Mononuclear cell (primary cell): ENCODE data around the gene PAFAH1B1. TPM values are rescaled to one million over a fixed set of nuclear protein-coding genes. Genes with fewer than 3 reads are reported as not detected.

Source experiments
- H3K27me3 ChIP-seq: 2 replicates; pipeline ENCODE4 v1.6.0; 2011; ENCODE audit warnings: low read length, control low read depth; ENCODE audit not compliant: insufficient read depth
- H3K4me1 ChIP-seq: 2 replicates; pipeline ENCODE4 v1.5.1; 2011; ENCODE audit warnings: mild to moderate bottlenecking, low read length, control low read depth; ENCODE audit not compliant: insufficient read depth
- H3K4me3 ChIP-seq: 2 replicates; pipeline ENCODE4 v1.5.1; 2011; ENCODE audit warnings: mild to moderate bottlenecking, low read length, moderate library complexity
- H3K9me3 ChIP-seq: 2 replicates; pipeline ENCODE4 v1.5.1; 2011; ENCODE audit warnings: low read depth, mild to moderate bottlenecking, control low read depth, low read length
- total RNA-seq: library from RNA; depleted of rRNA; stranded (reverse); fragments of >200 nt; gene quantifications from one replicate; pipeline ENCODE4 v1.2.3, GENCODE V29; 2012

PAFAH1B1 gene
- total RNA-seq, 1 donor = 106 TPM

- no peaks in the 10 kb centered on the region for H3K4me1 ChIP-seq
- H3K27me3 ChIP-seq = no peaks in the 10 kb centered on the region
- H3K9me3 ChIP-seq = no peaks in the 10 kb centered on the region
- no peak overlapping the region for H3K4me3 ChIP-seq
Observed at GRCh38 chr17:2580151-2580550, 13.3 kb upstream of the PAFAH1B1 start.

DNA sequence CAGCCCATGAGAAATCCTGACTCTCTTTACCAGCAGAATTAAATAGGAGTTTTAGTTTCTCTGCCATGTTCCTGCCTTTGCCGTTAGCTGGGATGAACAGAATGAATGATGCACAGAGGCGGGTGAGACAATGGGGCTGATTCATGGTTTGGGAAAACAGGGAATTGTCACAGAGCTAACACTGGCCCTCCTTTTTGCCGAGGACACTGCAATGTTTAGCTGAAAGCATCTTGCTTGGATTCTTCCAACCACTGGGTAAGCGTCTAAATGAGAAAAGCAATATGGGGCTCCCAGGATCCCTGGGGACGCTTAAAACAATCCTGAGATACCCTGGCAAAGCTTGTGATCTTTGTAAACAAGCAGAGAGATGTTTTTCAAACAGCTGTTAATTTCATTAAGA is 12.8 kb upstream of the PAFAH1B1 start:
- Histone ChIP-seq H3K27me3 (no peaks in the 10 kb centered on the region), H3K4me1 (no peaks in the 10 kb centered on the region), H3K4me3 (no peak overlapping the region), H3K9me3 (no peaks in the 10 kb centered on the region)

- no peaks in the 10 kb centered on the region for H3K27me3 ChIP-seq
- no peaks in the 10 kb centered on the region for H3K9me3 ChIP-seq
- H3K4me1 ChIP-seq = no peaks in the 10 kb centered on the region
- no peak overlapping the region for H3K4me3 ChIP-seq
Observed at GRCh38 chr17:2582493-2582892, 11.0 kb upstream of the PAFAH1B1 start.

DNA sequence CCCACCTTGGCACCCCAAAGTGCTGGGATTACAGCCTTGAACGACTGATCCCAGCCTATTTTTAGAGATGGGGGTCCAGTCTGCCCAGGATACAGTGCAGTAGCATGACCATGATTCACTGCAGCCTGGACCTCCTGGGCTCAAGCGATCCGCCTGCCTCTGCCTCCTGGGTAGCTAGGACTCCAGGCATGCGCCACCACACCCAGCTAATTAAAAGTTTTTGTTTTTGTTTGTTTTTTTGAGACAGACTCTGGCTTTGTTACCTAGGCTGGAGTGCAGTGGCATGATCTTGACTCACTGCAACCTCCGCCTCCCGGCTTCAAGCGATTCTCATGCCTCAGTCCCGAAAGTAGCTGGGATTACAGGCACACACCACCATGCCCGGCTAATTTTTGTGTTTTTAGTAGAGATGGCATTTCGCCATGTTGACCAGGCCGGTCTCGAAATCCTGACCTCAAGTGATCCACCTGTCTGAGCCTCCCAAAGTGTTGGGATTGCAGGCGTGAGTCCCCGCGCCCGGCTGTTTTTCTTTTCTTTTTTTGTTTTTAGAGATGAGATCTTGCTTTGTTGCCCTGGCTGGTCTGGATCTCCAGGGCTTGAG is 2.3 kb upstream of the PAFAH1B1 start:
- Histone ChIP-seq H3K4me1 (peaks cover 21% of the 10 kb centered on the region), H3K27me3 (no peaks in the 10 kb centered on the region), H3K9me3 (no peaks in the 10 kb centered on the region), H3K4me3 (no peak overlapping the region)

- Histone ChIP-seq H3K4me3 (peak overlapping the region; percentile 90), H3K4me1 (peaks cover 37% of the 10 kb centered on the region), H3K9me3 (no peaks in the 10 kb centered on the region), H3K27me3 (no peaks in the 10 kb centered on the region)
Observed at GRCh38 chr17:2593821-2594721, 617 bp downstream of the PAFAH1B1 start.

DNA sequence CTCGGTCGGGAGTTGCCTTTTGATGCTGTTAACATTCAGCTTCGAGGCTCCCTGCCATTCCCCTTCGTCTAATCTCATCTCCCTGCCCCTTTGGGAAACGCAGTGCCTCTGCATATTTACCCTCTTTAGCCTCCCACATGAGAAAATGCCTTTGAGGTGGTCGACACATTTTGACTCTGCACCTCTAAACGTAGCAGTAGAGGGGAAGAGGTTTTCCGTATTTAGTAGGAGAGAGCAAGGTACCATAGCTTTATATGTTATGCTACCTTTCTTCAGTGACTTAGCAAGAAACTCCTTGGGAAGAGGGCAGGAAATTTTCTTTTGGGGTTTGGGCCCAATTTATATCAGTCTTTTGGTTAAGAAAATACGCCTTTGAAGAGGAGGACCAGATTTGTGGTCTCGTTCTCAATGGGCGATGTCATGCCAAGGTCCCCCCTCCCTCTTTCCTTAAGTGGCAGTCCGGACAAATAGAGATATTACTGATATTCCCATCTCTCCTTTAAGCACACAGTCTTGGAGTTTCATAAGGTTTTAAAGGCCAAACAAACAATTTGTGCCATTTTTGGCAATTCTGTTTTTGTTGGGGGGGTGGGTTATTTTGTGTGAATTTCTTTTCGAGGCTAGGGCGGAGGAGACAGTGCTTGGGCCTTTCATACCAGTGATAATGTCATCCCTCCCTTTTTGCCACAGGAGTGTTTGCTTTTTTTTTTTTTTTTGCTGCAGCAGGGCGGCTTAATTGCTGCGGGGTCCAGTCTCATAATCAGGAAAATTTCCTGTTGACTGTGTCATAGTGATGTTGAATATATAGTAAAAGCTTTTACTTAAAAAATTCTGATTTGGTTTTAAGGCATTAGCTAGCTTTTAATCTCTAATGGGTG is 1.5 kb downstream of the PAFAH1B1 start:
- Histone ChIP-seq H3K9me3 (no peaks in the 10 kb centered on the region), H3K4me1 (peaks cover 39% of the 10 kb centered on the region), H3K27me3 (no peaks in the 10 kb centered on the region), H3K4me3 (peak overlapping the region; percentile 90)

DNA sequence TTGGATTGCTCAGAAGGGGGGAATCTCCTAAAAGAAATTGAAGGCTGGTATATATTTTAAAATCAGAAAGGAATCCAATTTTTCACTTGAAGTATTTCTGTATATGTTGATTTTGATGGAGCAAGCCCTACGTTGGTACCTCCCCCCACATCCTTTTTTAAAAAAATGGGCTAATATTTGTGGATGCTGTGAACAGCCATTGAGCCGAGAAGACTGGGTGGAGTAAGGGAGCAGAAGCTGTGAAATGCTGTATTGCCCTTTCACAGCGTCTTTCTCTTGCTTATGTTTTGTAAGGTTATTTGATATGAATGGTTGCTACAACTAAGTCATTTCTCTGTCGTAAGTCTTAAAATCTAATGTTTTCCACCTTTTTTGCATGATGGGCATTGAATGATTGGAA is 2.3 kb downstream of the PAFAH1B1 start:
- Histone ChIP-seq H3K9me3 (no peaks in the 10 kb centered on the region), H3K4me3 (peak overlapping the region; percentile 90), H3K27me3 (no peaks in the 10 kb centered on the region), H3K4me1 (peaks cover 43% of the 10 kb centered on the region)

- Histone ChIP-seq H3K4me3 (no peak overlapping the region), H3K27me3 (no peaks in the 10 kb centered on the region), H3K4me1 (peaks cover 44% of the 10 kb centered on the region), H3K9me3 (no peaks in the 10 kb centered on the region)
Observed at GRCh38 chr17:2598166-2598565, 4.7 kb downstream of the PAFAH1B1 start.

DNA sequence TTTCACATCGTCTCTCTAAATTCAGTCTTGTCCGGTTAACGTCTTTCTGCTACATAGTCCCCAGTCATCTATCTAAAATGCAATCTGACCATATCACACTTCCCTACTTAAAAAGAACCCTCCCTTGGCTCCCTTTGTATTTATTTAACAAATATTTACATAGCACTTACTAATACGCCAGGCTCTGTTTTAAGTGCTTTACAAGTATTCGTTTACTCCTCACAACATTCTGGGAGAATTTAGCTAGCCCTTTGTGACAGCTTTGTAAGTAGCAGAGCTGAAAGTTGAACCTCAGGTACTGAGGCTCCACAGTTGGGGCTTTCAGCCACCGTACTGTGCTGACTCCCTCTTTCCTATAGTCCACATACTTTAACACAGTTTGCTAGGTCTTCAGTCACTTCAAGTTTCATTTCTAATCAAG is 9.2 kb downstream of the PAFAH1B1 start:
- Histone ChIP-seq H3K27me3 (no peaks in the 10 kb centered on the region), H3K4me1 (peaks cover 34% of the 10 kb centered on the region), H3K9me3 (no peaks in the 10 kb centered on the region), H3K4me3 (no peak overlapping the region)

GRCh38 chr17:2608350-2608913 is 15.0 kb downstream of the PAFAH1B1 start:
- Histone ChIP-seq H3K4me3 (no peak overlapping the region), H3K4me1 (peaks cover 29% of the 10 kb centered on the region), H3K9me3 (no peaks in the 10 kb centered on the region), H3K27me3 (no peaks in the 10 kb centered on the region)

GRCh38 chr17:2609091-2609490 is 15.6 kb downstream of the PAFAH1B1 start:
- Histone ChIP-seq H3K27me3 (no peaks in the 10 kb centered on the region), H3K4me3 (no peak overlapping the region), H3K4me1 (peaks cover 29% of the 10 kb centered on the region), H3K9me3 (no peaks in the 10 kb centered on the region)

GRCh38 chr17:2610195-2611175 is 17.0 kb downstream of the PAFAH1B1 start:
- Histone ChIP-seq H3K4me3 (no peak overlapping the region), H3K4me1 (peaks cover 22% of the 10 kb centered on the region), H3K9me3 (no peaks in the 10 kb centered on the region), H3K27me3 (no peaks in the 10 kb centered on the region)

DNA sequence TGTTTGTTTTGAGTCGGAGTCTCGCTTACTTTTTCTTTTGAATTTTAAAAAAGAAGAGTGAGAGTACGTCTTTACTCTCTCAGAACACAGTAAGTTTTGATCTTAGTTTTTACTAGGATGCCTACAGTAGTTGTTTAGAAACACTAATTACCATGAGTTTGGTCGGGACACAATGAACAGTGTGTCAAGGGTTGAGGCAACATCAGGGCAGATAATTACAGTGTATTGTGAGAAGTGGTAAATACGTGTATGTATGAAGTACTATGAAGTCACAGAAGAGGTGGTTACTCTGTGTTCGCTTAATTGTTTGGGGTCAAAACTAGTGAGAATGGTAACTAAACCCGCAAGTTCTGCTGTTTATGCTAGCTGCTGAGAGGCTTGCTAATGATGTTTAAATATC is 18.2 kb downstream of the PAFAH1B1 start:
- H3K4me3 ChIP-seq = no peak overlapping the region
- H3K4me1 ChIP-seq = peaks cover 16% of the 10 kb centered on the region
- H3K27me3 ChIP-seq = no peaks in the 10 kb centered on the region
- H3K9me3 ChIP-seq = no peaks in the 10 kb centered on the region

DNA sequence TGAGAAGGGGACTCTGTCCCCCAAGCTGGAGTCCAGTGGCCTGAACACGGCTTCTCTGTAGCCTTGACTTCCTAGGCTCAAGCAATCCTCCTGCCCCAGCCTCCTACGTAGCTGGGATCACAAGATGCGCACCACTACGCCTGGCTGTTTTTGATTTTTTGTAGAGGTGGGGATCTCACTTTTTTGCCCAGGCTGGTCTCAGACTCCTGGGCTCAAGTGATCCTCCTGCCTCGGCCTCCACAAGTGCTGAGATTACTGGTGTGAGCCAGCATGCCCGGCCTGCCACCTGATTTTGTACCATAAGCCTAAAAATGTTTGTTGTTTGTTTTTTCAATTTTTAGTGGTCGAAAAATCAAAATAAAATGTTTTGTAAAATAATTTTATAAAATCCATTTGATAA is 19.2 kb downstream of the PAFAH1B1 start:
- Histone ChIP-seq H3K4me1 (peaks cover 20% of the 10 kb centered on the region), H3K4me3 (no peak overlapping the region), H3K27me3 (no peaks in the 10 kb centered on the region), H3K9me3 (no peaks in the 10 kb centered on the region)
